HG03064 (cell line): ENCODE measurements around the gene PDGFC.

Source experiments
- ATAC-seq: cut with Tn5 transposase; IDR thresholded peaks from one replicate; pipeline ENCODE4 v1.9.1; 2021; ENCODE audit warnings: low read depth; ENCODE audit not compliant: unreplicated experiment

Gene PDGFC

DNA sequence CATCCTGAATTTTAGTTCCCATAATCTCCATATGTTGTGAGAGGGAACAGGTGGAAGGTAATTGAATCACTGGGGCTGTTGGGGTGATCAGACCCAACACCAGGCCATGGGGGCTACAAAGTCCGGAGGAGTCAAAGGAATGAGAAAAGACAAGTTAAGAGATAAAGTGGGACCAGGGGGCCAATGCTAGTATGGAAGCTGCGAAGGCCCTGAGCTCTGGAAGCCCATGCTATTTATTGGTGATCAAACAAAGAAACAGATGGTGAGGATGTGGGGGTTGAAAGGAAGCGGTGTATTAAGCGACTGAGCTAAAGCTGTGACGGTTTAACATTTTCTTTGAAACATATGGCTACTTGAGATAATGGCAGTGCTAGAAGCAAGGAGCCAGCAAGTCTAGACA lies 132.8 kb downstream of the PDGFC start:
- no peak for ATAC-seq

DNA sequence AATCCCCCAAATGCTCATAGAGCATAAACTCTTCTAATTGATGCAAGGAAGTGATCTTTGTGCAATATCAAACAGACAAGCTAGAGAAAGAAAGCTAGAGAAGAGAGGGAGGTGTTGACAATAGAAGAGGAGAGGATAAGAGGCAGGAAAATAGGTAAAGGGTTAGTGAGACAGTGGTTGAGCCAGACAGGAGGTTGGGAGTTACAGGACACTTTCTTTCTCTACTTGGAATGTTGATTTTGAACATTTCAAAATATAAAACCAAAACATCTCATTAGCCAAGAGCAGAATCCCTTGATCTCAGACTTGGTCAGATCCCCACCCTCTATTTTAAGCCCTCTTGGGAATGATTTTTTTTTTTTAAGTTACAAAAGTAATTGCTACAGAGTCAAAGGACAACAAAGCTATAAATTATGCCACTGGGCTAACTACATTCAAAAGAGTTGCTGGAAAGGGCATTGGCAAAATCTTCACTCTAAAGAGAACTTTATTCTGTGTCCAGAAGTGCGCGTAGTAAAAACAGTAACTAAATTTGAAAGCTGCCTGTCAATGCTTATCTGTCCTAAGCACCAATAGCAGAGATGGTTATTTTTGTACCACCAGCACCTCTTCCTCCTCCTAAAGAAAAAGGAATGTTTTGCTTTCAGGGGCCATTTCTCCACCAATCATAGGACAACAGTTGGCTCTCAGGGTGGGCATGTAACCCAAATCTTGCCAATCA lies 133.8 kb downstream of the PDGFC start:
- no peak for ATAC-seq

DNA sequence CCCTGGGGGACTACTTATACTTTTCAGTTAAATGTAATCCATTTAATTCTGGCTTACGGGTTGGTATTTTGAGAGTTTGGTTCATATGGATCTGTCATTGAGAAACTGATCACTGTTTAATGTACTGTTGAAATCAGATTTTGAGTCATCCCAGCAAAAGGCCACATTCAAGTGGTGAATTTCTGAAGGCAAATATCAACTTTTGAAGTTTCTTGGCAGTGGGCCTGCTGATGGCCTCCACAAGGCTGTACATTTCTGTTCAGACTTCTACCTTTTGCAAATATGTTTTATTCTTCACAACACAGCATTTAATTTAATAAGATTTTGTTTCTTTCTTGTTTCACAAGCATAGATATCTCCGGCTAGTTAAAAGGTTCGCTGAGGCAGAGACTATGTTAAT lies 138.7 kb downstream of the PDGFC start:
- ATAC-seq, result no peak

DNA sequence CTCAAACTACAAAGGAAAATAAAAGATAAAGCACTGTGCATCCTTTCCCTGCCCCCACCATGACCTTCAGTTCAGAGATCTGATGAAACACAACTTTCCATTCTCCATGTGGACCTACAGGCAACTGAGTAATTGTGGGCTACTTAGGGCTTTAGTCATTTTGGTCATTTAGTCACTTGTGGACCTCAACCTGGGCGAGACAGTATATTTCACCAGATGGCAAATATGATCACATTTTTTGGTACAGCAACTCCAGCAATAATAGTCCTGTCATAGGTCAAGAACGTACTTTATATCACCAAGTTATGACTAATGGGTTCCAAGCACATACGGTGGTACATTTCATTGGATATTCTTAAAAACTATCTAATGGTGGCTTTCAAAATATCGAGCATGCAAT lies 141.2 kb downstream of the PDGFC start:
- ATAC-seq, result no peak

DNA sequence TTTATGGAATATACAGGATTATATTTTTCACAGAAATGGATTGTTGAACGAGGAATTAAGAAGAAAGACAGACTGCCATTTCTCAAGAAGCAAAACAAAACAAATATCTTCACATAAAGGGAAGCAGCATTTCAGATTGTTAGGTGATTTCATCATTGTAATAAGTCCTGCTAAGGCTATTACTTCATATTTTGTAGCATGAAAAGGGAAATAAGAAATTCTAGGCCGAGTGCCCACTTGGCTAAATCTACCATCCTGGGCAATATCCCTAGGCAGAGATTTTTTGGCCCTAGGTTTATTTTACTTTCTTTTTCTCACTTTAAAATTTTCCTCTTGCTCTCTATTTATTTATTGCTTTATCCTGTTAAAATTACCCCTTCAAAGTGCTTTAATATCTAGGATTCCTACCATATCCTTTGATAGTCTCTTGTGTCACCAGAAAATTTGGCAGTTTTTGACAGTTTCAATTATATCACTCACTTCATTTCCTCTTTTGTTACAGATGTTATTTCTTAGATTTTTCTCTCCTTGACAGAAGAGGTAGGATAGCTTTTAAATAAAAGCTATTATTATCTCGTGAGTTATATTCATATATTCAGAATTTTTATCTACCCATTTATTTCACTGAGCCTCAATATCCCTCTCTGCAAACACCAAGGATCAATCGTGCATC lies 142.3 kb downstream of the PDGFC start:
- ATAC-seq, result no peak

DNA sequence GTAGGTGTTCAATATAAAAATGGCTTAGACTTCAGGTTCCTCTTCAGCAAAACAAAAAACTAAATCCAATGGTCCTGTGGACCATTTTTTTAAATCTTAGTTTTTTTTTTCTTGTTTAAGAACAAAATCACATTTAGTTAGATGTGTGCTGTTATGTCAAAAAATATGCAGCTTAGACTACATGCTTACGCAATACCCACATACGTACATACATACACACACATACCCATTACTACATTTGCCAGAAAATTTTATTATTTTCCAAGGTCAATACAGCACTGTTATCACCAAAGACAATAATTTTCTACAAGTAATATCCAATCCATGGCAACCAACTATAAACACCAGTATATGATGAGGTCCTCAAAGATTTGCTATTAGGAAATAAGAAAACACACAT lies 144.1 kb downstream of the PDGFC start:
- ATAC-seq, result no peak

DNA sequence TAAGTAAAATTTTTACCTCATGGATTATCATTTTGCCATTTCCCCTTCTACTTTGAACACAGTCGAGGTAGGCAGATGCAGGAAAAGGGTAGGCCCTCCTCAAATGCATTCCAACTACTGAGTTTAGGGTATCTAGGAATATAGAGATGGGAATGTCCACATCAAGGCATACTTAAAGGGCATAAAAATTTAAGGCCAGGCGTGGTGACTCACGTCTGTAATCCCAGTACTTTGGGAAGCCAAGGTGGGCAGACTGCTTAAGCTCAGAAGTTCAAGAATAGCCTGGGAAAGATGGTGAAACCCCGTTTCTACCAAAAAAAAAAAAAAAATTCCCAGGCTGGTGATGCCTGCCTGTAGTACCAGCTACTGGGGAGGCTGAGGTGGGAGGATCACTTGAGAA lies 146.5 kb downstream of the PDGFC start:
- ATAC-seq, result no peak

DNA sequence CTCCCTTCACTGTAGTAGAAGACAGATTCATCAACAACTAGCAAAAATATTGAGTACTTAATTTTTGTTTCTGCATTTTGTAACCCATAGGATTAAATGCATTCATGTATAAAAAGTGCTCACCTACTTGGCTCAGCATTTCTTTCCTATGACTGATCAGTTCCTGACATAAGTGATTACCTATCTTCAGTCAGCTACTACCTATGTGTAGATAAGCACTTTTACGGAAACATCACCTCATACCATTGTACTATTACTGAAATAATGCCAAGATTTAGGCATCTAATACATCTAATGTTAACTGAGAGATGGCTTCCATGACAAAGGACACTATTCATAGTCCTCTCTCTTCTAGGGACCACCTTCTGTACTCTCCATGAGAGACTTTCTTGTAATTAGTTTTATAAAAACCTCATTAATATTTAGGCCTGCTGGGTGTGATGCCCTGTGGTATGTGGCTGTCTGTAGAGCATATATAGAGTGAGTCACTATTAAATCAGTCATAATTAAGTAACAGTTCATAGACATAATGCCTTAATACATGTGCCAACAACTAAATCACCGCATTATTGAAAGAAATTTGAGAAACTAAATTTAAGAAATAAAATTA lies 147.0 kb downstream of the PDGFC start:
- no peak for ATAC-seq

DNA sequence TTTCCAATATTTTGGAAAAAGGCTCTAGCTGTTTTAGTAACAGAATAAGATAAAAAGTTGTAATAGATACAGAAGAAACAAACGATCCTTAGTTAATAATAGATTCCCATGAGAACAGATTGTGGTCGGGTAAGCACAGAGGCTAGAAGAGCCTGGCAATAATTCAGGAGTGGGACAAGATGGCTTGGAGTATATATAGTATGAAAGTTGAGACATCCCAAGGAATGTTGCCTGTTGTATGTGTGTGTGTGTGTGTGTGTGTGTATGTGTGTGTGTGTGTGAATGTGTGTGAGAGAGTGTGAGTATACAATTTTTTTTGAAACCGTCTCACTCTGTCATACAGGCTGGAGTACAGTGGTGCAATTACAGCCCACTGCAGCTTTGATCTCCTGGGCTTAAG lies 150.7 kb downstream of the PDGFC start:
- ATAC-seq, result no peak

DNA sequence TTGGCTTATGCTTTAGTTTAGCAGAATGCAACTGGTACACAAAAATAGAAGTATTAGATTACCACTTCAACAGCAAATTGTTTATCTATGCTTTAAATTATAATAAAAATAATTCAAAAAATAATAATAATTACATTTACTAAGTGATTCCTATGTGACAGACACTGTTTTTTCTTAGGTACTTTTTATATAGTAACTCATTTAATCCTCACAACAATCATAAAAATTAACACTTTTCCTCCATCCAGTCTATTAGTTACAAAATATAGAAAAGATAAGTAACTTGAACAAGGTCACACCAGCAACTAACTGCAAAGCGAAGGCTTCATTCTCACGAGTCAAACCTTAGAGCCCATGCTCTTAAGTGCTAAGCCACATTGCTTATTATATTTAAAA lies 155.2 kb downstream of the PDGFC start:
- ATAC-seq, result no peak

DNA sequence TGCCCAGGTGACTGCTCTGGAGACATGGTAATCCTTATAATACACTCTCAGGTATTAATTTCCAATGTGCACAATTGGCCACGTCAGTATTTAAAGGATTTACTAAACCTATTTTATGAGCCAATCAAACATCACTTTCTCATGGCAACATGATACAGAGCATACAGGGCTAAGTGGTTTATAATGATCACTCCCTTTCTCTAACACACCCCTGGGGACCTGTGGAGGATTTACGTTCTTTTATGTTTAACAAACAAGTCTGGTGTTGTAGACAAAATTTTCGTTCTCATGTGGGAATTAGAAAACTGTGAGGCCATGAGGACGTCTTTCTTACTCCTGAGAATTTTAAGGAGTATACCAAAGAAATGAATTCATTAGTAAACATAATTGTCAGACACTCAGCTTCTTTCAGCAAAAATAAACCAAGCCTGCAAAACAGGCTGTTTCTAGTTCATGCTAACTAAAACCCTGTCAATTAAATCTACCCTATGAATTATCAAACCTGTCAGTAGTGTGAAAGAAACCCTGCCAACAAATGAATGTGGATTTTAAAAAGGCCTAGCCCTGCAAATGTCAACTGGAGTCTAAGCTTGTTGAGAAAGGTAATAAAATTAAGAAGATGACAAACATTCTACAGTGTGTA lies 155.8 kb downstream of the PDGFC start:
- no peak for ATAC-seq

DNA sequence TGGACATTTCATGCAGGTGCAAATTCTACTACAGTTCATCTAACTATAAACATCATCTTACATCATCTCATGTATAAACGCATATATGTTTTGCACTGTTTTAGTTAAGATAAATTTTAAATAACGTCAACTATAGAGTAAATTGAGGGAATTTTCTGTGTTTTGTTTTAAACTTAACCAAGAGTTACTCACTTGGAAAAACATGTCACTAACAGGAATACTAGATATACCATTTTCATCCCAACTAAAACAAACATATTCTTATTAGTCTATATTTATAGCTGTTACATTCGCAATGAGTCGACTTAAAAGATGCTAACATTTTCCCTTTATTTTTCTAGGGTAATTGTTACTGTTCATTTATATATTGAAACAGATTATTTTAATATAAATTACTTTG lies 159.6 kb downstream of the PDGFC start:
- no peak for ATAC-seq

DNA sequence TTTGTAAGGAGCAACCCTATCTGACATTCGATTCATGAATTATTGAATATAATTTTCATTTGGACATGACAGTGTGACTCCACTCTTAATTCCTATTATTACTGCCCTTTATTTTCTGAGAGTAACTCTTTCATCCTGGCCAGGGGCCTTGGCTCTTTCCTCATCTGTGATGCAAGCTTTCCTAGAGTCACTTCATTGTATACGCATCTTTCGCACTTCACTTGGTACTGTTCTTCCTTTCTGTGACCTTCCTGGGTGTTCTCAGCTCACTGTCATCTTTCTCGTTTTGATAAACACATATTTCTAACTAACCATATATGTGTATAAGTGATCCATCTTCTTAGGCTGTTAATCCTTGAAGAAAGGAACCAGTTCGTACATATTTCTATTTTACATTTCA lies 160.3 kb downstream of the PDGFC start:
- no peak for ATAC-seq

DNA sequence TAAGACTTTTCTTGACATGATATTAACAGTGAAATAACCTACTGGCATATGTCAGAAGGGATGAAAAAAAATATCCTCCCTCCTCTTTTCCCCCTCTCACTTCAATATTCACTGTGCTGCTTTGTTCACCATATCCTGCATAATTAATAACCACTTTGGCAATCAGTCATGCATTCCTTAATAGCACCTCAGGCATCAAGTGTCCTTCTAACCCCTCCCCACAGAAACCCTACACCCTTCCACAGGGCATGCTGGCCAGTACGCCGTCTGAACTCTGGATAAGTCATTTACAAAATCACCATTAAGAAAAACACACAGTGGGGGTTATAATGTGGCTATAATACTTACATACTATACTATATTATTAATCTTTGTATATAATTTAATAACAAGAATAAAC lies 165.9 kb downstream of the PDGFC start:
- no peak for ATAC-seq

DNA sequence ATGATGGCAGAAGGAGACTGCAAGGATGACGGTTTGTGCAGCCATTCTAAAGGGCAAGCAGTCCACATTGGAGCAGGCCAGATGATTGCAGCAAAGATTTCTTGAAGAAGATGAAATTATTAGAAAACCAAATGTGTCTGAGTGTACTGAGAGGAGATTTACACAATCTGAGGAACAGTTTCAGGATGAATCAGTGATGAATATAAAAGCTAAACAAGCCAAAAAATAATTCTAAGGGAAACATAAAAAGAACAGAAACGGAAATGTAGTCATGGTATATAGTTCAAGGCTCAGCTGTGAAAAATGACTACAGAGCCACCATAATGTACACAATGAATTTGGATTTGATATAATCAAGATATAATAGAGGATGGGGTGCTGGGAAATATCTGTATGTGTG lies 168.5 kb downstream of the PDGFC start:
- ATAC-seq, result no peak

DNA sequence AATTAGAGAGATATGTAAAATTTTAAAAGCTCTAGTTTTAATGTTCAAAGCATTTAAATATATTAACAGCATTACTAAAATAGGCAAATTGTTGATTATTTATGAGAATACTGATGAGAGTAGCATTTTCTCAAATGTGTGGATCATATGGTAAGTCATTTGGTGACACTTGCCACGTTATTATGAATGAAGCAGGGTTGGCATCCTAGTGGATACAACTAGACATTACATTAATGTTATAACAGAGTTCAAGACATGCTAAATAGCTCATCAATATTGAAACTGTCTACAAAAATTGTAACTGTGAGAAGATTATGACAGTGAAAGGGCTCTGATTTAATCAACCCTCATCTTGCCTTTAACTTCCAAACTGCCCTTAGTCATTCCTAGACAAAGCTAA lies 171.1 kb downstream of the PDGFC start:
- no peak for ATAC-seq

DNA sequence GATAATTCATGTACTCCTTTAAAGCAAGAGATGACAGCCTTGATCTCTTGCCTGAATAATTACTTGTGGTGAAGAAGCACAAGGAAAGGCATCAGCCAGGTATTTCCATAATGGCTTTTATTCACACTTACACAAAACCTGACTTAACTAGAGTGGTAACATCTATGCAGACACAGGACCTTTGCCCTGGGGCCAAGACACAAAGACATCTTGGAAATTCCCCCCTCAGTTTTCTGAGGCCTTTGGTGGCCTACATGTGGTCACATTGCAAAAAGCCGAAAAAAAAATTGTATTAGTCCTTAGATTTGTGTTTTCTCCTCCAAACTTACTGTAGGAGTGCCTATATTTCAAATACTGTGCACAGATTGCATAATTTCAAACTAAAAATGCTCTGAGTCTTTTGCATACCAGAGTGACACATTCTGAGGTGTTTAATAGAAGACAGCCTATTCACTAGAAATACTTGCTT lies 172.4 kb downstream of the PDGFC start:
- no peak for ATAC-seq

DNA sequence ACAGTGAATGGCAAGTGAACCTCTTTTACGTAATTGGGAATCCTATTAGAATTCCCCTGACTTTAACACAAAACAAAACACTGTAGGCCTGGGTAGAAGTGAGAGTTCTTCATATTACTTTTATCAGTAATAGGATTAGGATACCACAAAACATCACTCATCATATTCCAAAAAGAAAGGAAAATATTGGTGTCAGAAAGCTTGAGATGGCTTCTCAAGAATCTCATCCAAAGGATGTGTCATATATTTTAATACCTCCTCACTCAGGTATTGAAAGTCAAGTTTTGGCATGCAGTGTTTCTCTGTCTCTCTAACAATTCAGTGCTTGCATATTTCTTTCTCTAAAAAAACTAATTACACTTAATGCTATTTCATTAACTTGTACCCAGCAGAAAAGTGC lies 173.2 kb downstream of the PDGFC start:
- no peak for ATAC-seq

DNA sequence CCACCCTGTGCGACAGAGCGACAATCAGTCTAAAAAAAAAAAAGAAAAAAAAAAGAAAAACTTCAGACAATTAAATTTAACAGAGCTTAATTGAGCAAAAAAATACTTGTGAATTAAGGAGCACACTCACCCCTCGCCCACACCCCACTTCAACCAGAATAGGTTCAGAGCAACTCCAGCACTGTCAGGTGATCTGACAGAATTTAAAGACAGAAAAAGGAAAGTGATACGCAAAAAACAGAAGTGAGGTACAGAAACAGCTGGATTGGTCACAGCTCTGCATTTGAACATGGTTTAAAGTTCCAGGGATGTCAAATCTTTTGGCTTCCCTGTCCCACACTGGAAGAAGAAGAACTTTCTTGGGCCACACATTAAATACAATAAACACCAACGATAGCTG lies 174.4 kb downstream of the PDGFC start:
- ATAC-seq, result no peak

DNA sequence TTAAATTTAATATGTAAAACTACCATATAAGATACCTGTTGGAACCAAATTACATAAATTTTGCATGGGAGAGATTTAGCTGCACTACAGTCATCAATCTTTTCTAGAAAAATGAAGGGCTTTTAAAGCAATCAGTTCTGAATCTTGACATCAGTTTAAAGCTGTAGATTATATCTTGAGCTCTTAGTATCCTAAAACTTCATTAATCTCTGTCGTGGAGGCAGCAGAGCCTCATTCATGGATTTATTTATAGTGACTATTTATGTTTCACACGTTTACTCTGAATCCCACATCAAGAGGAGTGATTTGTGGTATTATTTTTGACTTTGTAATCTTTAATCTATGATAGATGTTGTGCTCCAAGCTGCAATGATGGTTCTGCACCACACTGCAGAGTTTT lies 175.9 kb downstream of the PDGFC start:
- no peak for ATAC-seq

DNA sequence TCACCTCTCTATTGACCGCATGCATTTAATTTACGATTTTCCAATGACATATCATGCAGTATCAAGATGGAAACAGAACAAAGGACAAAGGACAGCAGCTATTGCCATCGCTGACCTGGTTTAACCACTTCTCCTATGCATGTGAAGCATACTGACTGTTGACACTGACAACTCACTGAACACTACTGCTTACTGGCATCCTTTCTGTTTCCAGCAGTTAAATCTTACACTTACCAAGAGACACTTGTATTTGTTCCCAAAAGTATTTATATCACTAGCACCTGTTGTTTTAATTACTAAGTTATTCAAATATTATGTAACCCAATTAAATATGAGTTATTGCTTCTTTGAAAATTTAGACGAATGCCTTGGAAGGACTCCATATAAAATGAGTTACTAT lies 176.7 kb downstream of the PDGFC start:
- no peak for ATAC-seq
